Esophagus squamous epithelium (tissue), 5 donors: ENCODE results near the gene ATP6AP1. TPM values are rescaled to one million over a fixed set of nuclear protein-coding genes. Genes with fewer than 3 reads are reported as not detected.

ENCODE experiments used
- DNase-seq: peaks from one replicate; lab custom pipeline; 2025; lab: John Stamatoyannopoulos, UW
- H3K27ac ChIP-seq, 4 donors: fragments of 200-600 bp; sonication (generic); one replicate each; pipeline ENCODE4 v1.5.1; 2016 to 2019; ENCODE audit warnings: mild to moderate bottlenecking in 1 of 4
- H3K27me3 ChIP-seq, 4 donors: fragments of 200-600 bp; sonication (generic); 1 replicate in 3 of 4; 2 replicates in 1 of 4; pipeline versions ENCODE4 v1.5.1 to v1.6.0; 2017 to 2021; ENCODE audit warnings: antibody characterized with exemption in 1 of 4
- H3K36me3 ChIP-seq, 3 donors: fragments of 200-600 bp; sonication (generic); one replicate each; pipeline ENCODE4 v1.5.1; 2016 to 2019
- H3K4me1 ChIP-seq, 3 donors: fragments of 200-600 bp; sonication (generic); one replicate each; pipeline ENCODE4 v1.5.1; 2017 to 2019
- H3K4me3 ChIP-seq, 4 donors: fragments of 200-600 bp; sonication (generic); 1 replicate in 3 of 4; 2 replicates in 1 of 4; pipeline ENCODE4 v1.5.1; 2016 to 2019; ENCODE audit warnings: mild to moderate bottlenecking in 2 of 4, moderate library complexity in 1 of 4
- H3K9me3 ChIP-seq, 3 donors: fragments of 200-600 bp; sonication (generic); one replicate each; pipeline ENCODE4 v1.5.1; 2016 to 2019
- POLR2A ChIP-seq, 4 donors: fragments of 450-650 bp; IDR thresholded peaks; one replicate each; pipeline ENCODE4 v1.6.1; 2017; ENCODE audit warnings: antibody characterized with exemption in 4 of 4, mild to moderate bottlenecking in 4 of 4, moderate library complexity in 3 of 4
- WGBS, 2 donors: methylation state at CpG; one replicate each; pipeline ENCODE4 v1.1.5; 2018; 5-methylcytosine and 5-hydroxymethylcytosine counted together
- intact Hi-C: fragments of 100-400 bp; cut with DNase I; formaldehyde crosslinking; loops from one replicate; pipeline ENCODE4 v1.15.0; 2022
- total RNA-seq, 4 donors: library from RNA; depleted of rRNA; stranded (reverse); fragments of >200 nt; gene quantifications; one replicate each; pipeline ENCODE4 v1.1.0, GENCODE V29; 2016
- TF ChIP-seq, protein P1 (sequence below), 6 experiments: fragments of 450-650 bp in 4 of 6; fragments of 200-600 bp in 2 of 6; sonication (generic) in 2 of 6; IDR thresholded peaks; one replicate each; pipeline ENCODE4 v1.5.1; 2016 to 2019; ENCODE audit warnings: antibody characterized with exemption in 6 of 6, mild to moderate bottlenecking in 4 of 6, moderate library complexity in 4 of 6
- donor health status: DM: yes; HTN: yes; CAD: no.

Gene ATP6AP1
- total RNA-seq, 4 donors from 2014 or later = 28.5 to 83.8 (median 37.2) TPM

DNA sequence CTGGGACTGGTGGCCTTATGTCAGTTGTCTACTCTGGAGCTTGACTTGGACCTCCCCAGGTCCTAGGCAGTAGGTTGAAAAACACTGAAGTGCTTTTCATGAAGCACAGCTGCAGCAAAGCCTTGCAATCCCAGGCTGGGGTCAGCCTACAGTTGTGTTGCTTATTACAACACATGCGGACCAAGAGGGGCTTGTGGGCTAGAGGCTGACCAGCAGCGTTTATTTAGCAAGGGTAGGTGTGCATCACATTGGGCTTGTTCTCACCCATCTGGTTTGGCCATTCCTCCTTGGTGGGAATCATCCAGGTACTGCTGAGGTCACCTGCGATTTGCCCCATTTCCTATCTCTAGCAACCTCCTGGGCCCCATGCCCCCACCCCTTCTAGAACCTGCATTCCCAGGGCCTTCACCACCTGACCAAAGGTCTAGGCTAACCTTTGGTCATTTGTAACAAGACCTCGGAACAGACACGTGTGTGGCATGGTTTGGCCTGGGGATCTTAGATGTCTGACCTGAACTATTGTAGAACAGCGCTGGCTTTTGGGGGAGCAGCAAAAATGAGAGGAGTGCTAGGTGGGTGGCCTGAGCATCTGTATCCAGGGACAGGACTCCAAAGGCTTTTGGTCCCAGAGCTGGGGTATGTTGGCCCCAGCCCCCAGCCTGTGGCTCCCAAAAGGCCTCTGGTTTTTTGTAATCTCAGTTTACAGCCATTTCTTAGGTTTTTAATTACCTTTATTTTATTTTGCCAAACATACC is 27.3 kb upstream of the ATP6AP1 start:
- Histone ChIP-seq H3K4me3 (no peak overlapping the region), H3K9me3 (no peaks in the 10 kb centered on the region), H3K36me3 (peaks cover 10 to 25% (median 14%) of the 10 kb centered on the region in 3 donors), H3K4me1 (peaks cover 10 to 55% (median 15%) of the 10 kb centered on the region in 3 donors), H3K27me3 (no peaks in the 10 kb centered on the region), H3K27ac (peak overlapping the region in 2 of 4 donors; percentile 50 to 66)
- no peak for DNase-seq
- intact Hi-C loops = loop anchor here (5.0 kb wide), 1 partner anchor 131 kb away; no protein-coding TSS in a partner anchor
- no peak for TF ChIP-seq POLR2A (IDR thresholded peaks at IDR 0.05)
- TF ChIP-seq, protein P1, sequence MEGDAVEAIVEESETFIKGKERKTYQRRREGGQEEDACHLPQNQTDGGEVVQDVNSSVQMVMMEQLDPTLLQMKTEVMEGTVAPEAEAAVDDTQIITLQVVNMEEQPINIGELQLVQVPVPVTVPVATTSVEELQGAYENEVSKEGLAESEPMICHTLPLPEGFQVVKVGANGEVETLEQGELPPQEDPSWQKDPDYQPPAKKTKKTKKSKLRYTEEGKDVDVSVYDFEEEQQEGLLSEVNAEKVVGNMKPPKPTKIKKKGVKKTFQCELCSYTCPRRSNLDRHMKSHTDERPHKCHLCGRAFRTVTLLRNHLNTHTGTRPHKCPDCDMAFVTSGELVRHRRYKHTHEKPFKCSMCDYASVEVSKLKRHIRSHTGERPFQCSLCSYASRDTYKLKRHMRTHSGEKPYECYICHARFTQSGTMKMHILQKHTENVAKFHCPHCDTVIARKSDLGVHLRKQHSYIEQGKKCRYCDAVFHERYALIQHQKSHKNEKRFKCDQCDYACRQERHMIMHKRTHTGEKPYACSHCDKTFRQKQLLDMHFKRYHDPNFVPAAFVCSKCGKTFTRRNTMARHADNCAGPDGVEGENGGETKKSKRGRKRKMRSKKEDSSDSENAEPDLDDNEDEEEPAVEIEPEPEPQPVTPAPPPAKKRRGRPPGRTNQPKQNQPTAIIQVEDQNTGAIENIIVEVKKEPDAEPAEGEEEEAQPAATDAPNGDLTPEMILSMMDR (IDR thresholded peaks at IDR 0.05) = no peak
- WGBS, 2 donors = 52% methylated on average over 5 of the region's 6 CpGs; no CpG with 5 or more reads in 1 of the 2 donors

DNA sequence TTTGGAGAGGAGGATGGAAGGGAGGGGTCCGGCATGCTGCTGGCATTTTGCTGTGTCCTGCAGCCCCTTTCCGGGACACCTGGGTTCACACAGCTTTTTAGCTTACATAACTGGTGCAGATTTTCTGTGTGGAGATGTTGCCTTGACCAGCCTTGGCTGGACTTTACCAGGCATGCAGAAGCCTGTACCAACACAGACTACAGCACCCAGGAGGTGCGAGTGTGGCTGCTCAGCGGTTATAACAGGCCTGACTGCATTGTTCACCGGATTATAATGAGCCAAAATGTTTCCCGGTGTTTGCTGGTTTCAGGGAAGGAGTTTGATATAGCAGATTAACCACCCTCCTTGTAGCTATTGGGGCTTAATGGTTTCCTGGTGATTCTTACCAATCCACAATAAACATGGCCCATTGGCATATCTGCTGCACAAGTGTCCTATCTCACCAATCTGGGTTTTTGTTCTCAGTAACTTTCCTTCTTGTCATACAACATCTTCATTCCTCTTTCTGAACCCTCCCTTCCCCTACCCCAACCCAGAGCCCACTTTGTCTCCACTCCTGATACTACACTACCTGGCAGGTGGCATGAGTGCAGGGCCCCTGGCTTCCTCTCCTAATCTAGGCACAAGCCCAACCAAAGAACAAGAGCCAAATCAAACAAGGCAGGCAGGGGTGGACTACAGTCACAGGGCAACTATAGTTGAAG is 26.4 kb upstream of the ATP6AP1 start:
- H3K36me3 ChIP-seq = peaks cover 10 to 25% (median 14%) of the 10 kb centered on the region in 3 donors
- H3K4me3 ChIP-seq = no peak overlapping the region
- peaks cover 10 to 47% (median 15%) of the 10 kb centered on the region in 3 donors for H3K4me1 ChIP-seq
- H3K27ac ChIP-seq = peak overlapping the region; percentile 55 to 69 (median 62)
- TF ChIP-seq POLR2A (IDR thresholded peaks at IDR 0.05) = no peak
- TF ChIP-seq, protein P1 (IDR thresholded peaks at IDR 0.05) = no peak
- H3K9me3 ChIP-seq = no peaks in the 10 kb centered on the region
- intact Hi-C loops = loop anchor here (5.0 kb wide), 1 partner anchor 130 kb away; no protein-coding TSS in a partner anchor
- DNase-seq = no peak
- 35 to 41% methylated on average over 4 to 5 of the region's 6 CpGs for WGBS, 2 donors
- no peaks in the 10 kb centered on the region for H3K27me3 ChIP-seq

DNA sequence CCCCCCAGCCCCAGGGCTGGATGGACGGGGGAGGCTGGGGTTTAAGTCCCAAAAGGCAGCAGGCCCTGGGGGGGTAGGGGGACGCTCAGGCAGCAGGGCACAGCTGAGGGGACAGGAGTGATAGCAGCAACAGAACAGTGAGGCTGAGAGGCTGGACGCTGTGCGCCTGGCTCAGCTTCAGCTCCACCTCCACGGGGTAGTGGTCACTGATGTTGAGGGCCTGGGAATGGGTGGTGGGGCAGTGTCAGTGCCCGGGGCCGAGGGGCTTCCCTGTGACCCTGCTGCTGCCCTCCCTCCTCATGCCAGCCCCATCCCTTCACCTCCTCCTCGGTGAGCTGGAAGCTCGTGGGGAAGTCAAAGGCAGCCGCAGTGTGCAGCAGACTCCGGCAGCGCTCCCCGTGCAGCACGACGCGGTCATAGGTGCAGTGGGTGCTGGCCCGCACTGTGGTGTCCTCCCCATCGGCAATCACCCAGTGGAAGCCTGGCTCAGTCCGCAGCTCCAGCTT is 25.8 kb upstream of the ATP6AP1 start:
- Histone ChIP-seq H3K4me1 (peaks cover 10 to 43% (median 15%) of the 10 kb centered on the region in 3 donors), H3K4me3 (no peak overlapping the region), H3K27me3 (no peaks in the 10 kb centered on the region), H3K9me3 (no peaks in the 10 kb centered on the region), H3K27ac (peak overlapping the region; percentile 55 to 69 (median 62)), H3K36me3 (peaks cover 10 to 25% (median 14%) of the 10 kb centered on the region in 3 donors)
- intact Hi-C loops = loop anchor here (5.0 kb wide), 1 partner anchor 130 kb away; no protein-coding TSS in a partner anchor
- 43 to 70% methylated on average over 4 to 15 of the region's 19 CpGs for WGBS, 2 donors
- TF ChIP-seq POLR2A (IDR thresholded peaks at IDR 0.05) = no peak
- TF ChIP-seq, protein P1 (IDR thresholded peaks at IDR 0.05) = no peak
- no peak for DNase-seq

DNA sequence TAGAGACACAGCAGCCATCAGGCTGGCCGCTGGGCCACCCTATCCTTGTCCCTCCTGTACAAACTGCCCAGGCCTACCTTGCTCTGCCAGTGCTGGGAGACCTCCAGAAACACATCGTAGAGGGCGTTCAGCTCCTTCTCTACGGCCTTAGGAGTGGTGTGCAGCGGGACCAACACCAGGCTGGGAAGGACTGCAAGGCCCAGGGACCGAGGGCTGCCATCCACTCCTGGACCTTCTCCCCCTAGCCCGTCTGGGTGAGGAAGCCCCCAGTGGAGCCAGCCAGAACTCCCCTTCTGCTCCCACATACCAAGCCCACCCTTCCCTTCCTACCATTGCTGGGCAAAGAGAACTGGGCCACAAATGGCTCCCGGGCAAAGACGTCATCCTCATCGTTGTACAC is 25.3 kb upstream of the ATP6AP1 start:
- peaks cover 10 to 46% (median 15%) of the 10 kb centered on the region in 3 donors for H3K4me1 ChIP-seq
- DNase-seq = no peak
- TF ChIP-seq, protein P1 (IDR thresholded peaks at IDR 0.05) = no peak
- no peak for TF ChIP-seq POLR2A (IDR thresholded peaks at IDR 0.05)
- H3K9me3 ChIP-seq = no peaks in the 10 kb centered on the region
- H3K36me3 ChIP-seq = peaks cover 10 to 25% (median 14%) of the 10 kb centered on the region in 3 donors
- intact Hi-C loops = loop anchor here (5.0 kb wide), 1 partner anchor 129 kb away; no protein-coding TSS in a partner anchor
- H3K27me3 ChIP-seq = no peaks in the 10 kb centered on the region
- no peak overlapping the region for H3K27ac ChIP-seq
- WGBS, 2 donors = 90 to 92% methylated on average over 2 to 4 of the region's 10 CpGs
- H3K4me3 ChIP-seq = no peak overlapping the region
